ENCODE results near the gene ITPRIPL1.
"Not testable (repeated sequence)": the region's sequence is repeated elsewhere in the genome, so short reads cannot be mapped to it uniquely, and the experiment has no call there.

The ITPRIPL1 gene

DNA sequence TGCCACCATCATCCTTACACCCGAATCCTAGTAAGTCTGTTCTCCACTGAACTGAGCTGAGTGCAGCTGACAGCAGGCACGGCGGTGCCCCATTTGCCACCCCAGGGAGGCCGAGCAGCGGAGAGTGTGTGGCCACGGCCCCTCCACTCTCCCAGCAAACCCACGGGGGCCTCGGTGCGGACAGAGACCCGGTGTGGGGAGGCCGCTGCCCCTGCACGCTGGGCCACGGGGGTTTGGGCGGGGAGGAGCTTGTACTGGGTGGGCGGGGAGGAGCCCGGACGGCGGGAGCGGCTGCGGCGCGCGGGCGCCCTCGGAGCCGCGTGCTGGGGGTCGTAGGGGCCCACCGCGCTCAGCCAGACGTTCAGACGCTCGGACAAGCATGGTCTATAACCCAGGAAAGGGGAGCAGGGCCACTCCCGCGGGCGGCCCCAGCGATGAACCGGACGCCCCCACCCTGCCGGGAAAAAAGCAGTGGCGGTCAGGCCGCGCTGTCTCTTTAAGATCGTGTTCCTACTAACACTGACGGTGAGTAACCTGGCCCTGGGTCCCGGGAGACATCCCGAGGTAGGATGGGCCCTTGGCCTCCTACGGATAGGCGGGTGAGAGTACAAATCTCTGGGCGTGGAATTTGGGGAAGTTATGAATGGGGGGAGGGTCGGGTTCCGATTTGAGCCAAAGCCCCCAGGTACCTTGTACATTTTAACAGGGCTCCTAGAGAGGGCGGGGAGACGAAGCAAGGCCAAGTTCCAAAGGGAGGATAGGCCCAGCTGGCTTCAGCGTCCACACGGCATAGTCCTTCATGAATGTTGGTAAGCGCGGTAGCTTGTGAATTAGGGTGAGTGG, at the start of gene ITPRIPL1:
Gene ITPRIPL1, plus strand, starts transcription at position 277 of the 843 bp plus-strand sequence. Its CDS starts 523 bp downstream, at position 800.
- DNase-seq: peak; percentile 78

- DNase-seq: no peak
Observed at GRCh38 chr2:96276787-96277499, 48.2 kb upstream of the ITPRIPL1 start.

DNA sequence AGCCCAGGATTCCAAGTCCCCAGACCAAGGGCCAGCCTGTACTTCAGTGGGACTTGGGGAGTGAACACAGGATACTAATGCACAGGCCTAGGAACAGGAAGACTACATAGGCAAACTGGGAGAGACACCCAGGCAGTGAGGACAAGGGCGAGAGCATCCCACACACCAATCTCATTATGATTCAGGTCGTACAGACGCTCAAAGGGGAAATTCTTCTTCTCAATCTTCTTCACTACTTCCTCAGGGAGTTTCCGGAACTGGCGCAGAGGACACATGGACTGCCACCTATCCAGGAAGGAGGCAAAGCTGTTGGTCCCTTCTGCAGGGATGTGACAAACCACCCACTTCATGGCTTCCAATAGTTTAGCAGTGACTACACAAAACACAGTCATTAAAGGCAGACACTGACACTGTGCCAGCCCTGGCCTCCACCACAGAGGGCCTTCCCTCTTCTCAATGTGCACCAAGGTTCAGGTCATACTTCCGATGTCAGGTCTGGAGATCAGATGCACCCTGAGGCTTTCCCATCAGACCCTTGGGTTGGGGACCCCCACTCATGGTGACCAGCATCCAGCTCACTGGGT, 37.8 kb upstream of the ITPRIPL1 start:
- no peak for DNase-seq

DNA sequence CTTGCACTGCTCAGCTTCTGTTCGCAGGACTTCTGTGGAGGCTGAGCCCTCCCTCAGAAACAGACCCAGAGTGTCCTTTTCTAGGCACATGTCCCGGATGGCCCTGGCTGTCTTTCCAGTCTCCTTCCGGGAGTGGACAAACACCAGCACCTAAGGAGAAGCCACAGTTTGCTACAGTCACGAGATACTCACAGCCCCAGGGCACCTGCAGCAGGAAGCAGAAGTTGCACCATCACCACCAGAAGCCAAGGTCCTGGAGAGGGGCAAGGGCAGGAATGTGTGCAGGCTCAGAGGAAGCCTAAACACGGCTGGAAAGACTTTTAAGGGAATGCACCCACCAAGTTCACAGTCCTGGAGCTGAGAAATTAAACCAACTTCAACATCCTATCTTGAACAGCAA, 33.4 kb upstream of the ITPRIPL1 start:
- DNase-seq: no peak

DNA sequence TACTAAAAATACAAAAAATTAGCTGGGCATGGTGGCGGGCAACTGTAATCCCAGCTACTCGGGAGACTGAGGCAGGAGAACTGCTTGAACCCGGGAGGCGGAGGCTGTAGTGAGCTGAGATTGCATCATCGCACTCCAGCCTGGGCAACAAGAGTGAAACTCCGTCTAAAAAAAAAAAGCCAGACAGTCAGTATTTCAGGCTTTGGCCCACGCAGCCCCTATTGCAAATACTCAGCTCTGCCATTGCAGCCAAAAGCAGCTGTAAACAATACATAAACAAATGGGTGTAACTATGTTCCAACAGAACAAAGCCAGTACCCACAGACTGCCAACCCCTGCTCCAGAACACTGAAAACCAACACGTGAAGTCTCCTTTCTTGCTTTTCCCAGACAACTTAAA, 30.8 kb upstream of the ITPRIPL1 start:
- DNase-seq: not testable (repeated sequence)

DNA sequence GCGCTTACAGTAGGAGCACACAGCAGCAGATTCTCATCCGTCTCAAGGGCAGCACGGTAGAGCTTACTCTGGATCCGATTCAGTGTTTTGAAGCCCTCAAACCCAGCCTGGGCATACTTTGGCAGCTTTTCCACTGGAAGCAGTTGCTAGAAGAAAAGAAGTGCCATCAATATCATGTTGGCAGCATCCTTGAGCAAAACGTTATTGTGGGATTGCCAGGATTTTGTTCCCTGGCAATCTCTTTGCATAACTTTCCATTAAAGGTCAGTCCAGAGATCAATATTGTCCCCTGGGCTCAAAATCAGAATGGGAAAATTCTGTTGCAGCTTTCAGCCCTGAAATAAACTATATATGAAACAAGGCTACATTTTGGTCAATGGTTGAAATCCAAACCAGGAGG, 28.2 kb upstream of the ITPRIPL1 start:
- no peak for DNase-seq

DNA sequence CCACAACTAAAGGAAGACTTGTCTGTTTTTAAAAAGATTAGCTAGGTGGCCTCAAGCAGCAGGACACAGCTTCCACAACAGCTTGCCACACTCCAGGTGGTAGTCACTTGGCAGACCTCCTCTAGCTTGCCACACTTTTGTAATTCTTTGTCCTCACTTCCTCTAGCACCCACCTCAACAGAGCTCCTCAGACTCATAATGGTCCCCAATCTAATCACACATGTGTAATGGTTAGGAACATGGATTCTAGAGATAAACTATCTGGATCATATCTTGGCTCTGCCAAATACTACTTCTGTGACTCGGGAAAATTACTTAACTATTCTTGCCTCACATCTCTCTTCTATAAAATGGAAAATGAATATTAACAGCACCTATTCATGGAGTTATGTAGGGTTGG, 23.3 kb upstream of the ITPRIPL1 start:
- DNase-seq: no peak

DNA sequence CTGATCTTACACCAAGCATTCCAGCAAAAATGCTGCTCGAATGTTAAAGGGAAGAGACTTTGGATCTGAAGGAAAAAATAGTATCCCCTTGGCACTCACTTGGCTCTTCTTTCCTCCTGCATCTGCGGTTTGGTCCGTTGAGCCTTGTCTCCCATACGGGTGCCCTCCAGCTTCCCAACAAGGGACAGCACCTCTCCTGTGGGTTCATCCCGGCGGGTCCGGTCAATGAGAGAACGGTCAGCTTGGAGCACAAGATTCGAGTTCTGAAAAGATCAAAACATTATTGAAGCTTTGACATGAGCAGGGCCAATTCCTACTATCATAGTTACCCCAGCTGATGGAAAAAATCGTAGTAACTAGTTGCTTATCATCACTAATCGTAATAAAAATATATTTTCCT, 20.5 kb upstream of the ITPRIPL1 start:
- DNase-seq: peak; percentile 62

GRCh38 chr2:96305091-96305978, 19.8 kb upstream of the ITPRIPL1 start, which contains the start of gene SNRNP200:
Gene SNRNP200 (minus strand): TSS chr2:96305546. CDS start chr2:96305437, 109 bp downstream.
- DNase-seq: peak; percentile 97

DNA sequence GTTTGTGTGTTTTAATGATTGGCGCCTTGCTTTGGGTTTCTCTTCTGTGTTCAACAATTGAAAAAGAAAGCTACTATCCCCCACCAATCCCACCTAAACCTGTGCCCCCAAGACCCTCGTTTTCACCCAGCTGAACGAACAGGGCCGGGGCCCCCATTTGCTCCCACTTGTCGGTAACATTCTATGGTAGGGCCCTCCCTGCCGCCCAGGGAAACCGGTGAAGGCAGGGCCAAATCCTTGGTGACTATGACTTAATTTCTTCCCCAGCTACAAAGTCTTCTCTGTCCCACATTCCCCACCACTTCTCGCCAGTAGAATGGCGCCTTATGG, 19.2 kb upstream of the ITPRIPL1 start:
- no peak for DNase-seq

- DNase-seq: peak; percentile 36
Observed at GRCh38 chr2:96306370-96306769, 18.7 kb upstream of the ITPRIPL1 start.

DNA sequence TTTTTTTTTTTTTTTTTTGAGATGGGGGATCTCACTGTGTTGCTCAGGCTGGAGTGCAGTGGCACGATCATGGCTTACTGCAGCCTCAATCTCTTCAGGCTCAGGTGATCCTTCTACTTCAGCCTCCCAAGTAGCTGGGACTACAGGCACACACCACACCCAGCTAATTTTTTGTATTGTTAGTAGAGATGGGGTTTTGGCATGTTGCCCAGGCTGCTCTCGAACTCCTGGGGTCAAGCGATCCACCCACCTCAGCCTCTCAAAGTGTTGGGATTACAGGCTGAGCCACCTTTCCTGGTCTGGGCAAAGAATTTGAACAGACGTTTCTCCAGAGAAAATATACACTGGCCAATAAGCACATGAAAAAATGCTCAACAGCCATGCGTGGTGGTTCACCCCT, 16.9 kb upstream of the ITPRIPL1 start:
- DNase-seq: peak; percentile 39

- no peak for DNase-seq
Observed at GRCh38 chr2:96315005-96315399, 10.1 kb upstream of the ITPRIPL1 start.

DNA sequence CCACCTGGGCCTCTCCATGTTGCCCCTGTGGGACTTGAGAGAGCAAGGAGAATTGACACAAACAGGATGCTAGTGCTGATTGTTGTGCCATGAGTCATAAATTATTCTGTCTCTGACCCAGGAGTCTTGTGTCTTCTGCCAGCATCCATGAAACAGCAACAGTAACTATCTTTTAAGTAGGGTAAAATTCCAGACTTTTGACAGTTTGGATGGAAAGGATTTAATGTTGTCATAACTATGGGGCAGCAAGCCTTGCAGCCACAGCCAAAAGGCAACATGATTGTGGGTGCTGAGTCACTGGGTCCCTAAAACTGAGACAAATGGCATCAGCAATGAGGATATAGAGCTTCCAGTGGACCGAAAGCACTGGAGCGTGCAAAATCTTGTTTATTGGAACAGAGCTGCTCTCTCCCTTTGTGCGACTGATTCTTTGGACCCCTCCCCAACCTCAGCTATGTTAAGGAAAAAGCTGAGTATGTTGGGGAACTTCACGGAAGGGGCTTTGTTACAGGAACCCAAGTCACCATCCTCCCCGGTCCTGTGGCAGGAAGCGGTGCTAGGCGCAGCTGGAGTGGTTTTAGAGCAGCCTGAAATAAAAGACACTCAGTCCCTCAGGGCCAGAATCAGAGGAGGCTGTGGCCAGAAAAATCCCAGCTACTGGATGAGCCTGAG, 9.6 kb upstream of the ITPRIPL1 start:
- peak; percentile 71 for DNase-seq

- peak; percentile 12 for DNase-seq
Observed at GRCh38 chr2:96316999-96317398, 8.1 kb upstream of the ITPRIPL1 start.

GRCh38 chr2:96317584-96317997, 7.5 kb upstream of the ITPRIPL1 start:
- DNase-seq: peak; percentile 34

- no peak for DNase-seq
Observed at GRCh38 chr2:96318723-96319122, 6.4 kb upstream of the ITPRIPL1 start.

DNA sequence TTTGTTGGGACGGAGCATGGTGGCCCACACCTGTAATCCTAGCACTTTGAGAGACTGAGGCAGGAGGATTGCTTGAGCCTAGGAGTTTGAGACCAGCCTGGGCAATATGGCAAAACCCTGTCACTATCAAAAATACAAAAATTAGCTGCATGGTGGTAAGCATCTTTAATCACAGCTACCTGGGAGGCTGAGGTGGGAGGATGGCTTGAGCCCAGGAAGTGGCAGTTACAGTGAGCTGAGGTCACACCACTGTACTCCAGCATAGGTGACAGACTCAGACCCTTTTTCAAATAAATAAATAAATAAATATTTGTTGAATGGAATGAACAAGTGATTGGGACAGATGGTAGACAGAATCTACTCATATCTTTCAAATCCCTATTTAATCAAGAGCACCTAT, 5.7 kb upstream of the ITPRIPL1 start:
- peak; percentile 53 for DNase-seq

DNA sequence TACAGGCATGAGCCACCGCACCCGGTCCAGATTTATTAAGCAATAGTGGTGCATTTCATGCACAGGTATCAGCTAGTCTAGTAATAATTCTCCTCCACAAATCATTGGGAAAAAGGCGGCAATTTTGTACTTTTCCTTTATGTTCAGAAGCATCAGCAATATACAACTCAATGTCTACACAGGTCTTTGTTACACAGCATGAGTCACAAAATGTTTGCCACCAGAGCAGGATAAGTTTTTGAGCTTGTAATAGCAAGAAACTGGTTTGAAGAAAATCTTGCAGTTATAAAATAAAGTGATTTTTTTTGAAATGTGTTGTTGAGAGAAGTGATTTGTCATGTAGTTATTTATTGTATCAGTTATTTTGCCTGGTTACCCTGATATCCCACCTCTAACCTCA, 4.8 kb upstream of the ITPRIPL1 start:
- DNase-seq: no peak

- DNase-seq: peak; percentile 74
Observed at GRCh38 chr2:96320728-96321622, 4.1 kb upstream of the ITPRIPL1 start.

GRCh38 chr2:96323849-96324248, 1.3 kb upstream of the ITPRIPL1 start:
- DNase-seq: no peak

Measured in activated effector memory CD4-positive, alpha-beta T cell treated with anti-CD3 and anti-CD28 coated beads, Interleukin-2, amount 50 U/mL, for 16 hours (primary cell).